ENCODE results near the gene MAGI2.

Gene MAGI2

DNA sequence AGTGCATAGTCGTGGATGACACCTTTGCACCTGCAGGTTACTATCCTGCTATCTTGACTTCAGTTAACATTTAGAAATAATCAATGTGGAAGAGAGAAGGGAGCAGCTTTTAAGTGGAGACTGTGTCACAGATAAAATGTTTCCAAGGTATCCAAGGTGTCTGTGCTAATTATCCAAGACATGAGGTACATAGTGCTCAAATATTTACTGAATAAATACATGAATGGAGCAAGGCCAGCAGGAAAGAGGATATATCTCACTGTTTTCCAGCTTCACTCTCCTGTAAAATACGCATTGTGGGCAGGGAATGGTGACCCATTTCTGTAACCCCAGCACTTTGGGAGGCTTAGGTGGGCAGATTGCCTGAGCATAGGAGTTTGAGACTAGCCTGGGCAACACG is 1102.5 kb downstream of the MAGI2 start:
- Histone ChIP-seq H3K9me3 (replicated peaks in 1 of 2; ENCODE audit: control insufficient read depth in 2 of 2, insufficient read depth in 1 of 2, low read depth in 1 of 2, low read length in 2 of 2) (no peaks in the 10 kb centered on the region), H2BK15ac (ENCODE audit: low read length) (no peak overlapping the region), H3K4me3 (ENCODE audit: low read length in 2 of 2) (no peak overlapping the region), H3K4ac (ENCODE audit: low read length) (no peak overlapping the region), H3K36me3 (replicated peaks in 1 of 2; ENCODE audit: control insufficient read depth in 2 of 2, insufficient read depth in 2 of 2, low read length in 2 of 2) (no peaks in the 10 kb centered on the region), H2AK5ac (ENCODE audit: low read depth, low read length) (no peak overlapping the region), H3K14ac (ENCODE audit: low read length) (no peak overlapping the region), H3K9ac (ENCODE audit: low read depth, low read length, poor library complexity) (no peak overlapping the region), H3K4me1 (ENCODE audit: control insufficient read depth in 2 of 2, insufficient read depth in 1 of 2, low read depth in 1 of 2, low read length in 2 of 2) (peaks cover 1 to 6% of the 10 kb centered on the region in 2 donors), H2BK120ac (ENCODE audit: low read depth, low read length) (no peak overlapping the region), H2AFZ (ENCODE audit: low read length) (no peak overlapping the region), H4K91ac (ENCODE audit: low read depth, low read length, poor library complexity) (no peak overlapping the region), H4K8ac (ENCODE audit: low read depth, low read length) (no peak overlapping the region), H2BK5ac (ENCODE audit: low read length) (no peak overlapping the region), H3K27ac (replicated peaks; ENCODE audit: low read length) (no peak overlapping the region), H3K23ac (ENCODE audit: low read depth, low read length, poor library complexity) (no peak overlapping the region), H3K79me1 (ENCODE audit: low read depth, low read length) (no peaks in the 10 kb centered on the region), H3K27me3 (ENCODE audit: control insufficient read depth in 3 of 3, insufficient read depth in 3 of 3, low read depth in 1 of 3, low read length in 3 of 3) (no peaks in the 10 kb centered on the region), H3K18ac (ENCODE audit: low read length) (no peak overlapping the region), H3K4me2 (ENCODE audit: insufficient read depth, low read length, poor library complexity, severe bottlenecking) (no peak overlapping the region), H2BK12ac (ENCODE audit: low read length) (no peak overlapping the region)
- no CpG with 5 or more reads among the region's 3 CpGs for WGBS, 2 donors (ENCODE audit: extremely low coverage in 2 of 2, insufficient read length in 2 of 2, insufficient replicate concordance in 1 of 2)
- no peak for DNase-seq (ENCODE audit: low spot score)

DNA sequence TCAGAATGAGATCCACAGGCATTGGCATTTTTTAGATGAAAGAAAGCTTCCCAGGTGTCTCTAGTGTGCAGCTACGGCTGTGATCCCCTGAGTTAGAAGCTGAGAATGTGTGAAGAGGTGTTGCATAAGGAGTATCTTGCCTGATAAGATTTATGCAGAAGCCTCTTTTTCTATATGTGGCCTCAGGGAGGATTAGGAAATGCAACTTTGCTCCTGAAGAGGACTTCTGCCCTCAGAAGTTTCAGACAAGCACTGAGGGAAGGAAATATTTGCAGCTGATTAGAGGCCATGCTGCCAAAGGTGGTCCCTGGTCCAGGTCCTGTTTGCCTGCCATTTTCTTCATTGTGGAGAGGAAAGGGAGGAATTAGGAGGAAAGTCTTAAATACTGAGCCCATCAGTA is 1103.1 kb downstream of the MAGI2 start:
- H3K4me1 ChIP-seq (ENCODE audit: control insufficient read depth in 2 of 2, insufficient read depth in 1 of 2, low read depth in 1 of 2, low read length in 2 of 2), result peaks cover 1 to 6% of the 10 kb centered on the region in 2 donors
- no CpG with 5 or more reads among the region's 1 CpG for WGBS, 2 donors (ENCODE audit: extremely low coverage in 2 of 2, insufficient read length in 2 of 2, insufficient replicate concordance in 1 of 2)
- no peak for DNase-seq (ENCODE audit: low spot score)
- no peak overlapping the region for H3K18ac ChIP-seq (ENCODE audit: low read length)
- no peak overlapping the region for H4K91ac ChIP-seq (ENCODE audit: low read depth, low read length, poor library complexity)
- H2BK120ac ChIP-seq (ENCODE audit: low read depth, low read length), result no peak overlapping the region
- no peak overlapping the region for H2BK15ac ChIP-seq (ENCODE audit: low read length)
- H3K27ac ChIP-seq (replicated peaks; ENCODE audit: low read length), result no peak overlapping the region
- H3K4me3 ChIP-seq (ENCODE audit: low read length in 2 of 2), result no peak overlapping the region
- H3K4me2 ChIP-seq (ENCODE audit: insufficient read depth, low read length, poor library complexity, severe bottlenecking), result no peak overlapping the region
- H2AFZ ChIP-seq (ENCODE audit: low read length), result no peak overlapping the region
- H3K4ac ChIP-seq (ENCODE audit: low read length), result no peak overlapping the region
- no peak overlapping the region for H3K14ac ChIP-seq (ENCODE audit: low read length)
- H4K8ac ChIP-seq (ENCODE audit: low read depth, low read length), result no peak overlapping the region
- H3K23ac ChIP-seq (ENCODE audit: low read depth, low read length, poor library complexity), result no peak overlapping the region
- no peak overlapping the region for H2BK5ac ChIP-seq (ENCODE audit: low read length)
- no peaks in the 10 kb centered on the region for H3K9me3 ChIP-seq (replicated peaks in 1 of 2; ENCODE audit: control insufficient read depth in 2 of 2, insufficient read depth in 1 of 2, low read depth in 1 of 2, low read length in 2 of 2)
- H2AK5ac ChIP-seq (ENCODE audit: low read depth, low read length), result no peak overlapping the region
- no peaks in the 10 kb centered on the region for H3K79me1 ChIP-seq (ENCODE audit: low read depth, low read length)
- no peaks in the 10 kb centered on the region for H3K27me3 ChIP-seq (ENCODE audit: control insufficient read depth in 3 of 3, insufficient read depth in 3 of 3, low read depth in 1 of 3, low read length in 3 of 3)
- no peak overlapping the region for H2BK12ac ChIP-seq (ENCODE audit: low read length)
- no peak overlapping the region for H3K9ac ChIP-seq (ENCODE audit: low read depth, low read length, poor library complexity)
- H3K36me3 ChIP-seq (replicated peaks in 1 of 2; ENCODE audit: control insufficient read depth in 2 of 2, insufficient read depth in 2 of 2, low read length in 2 of 2), result no peaks in the 10 kb centered on the region

DNA sequence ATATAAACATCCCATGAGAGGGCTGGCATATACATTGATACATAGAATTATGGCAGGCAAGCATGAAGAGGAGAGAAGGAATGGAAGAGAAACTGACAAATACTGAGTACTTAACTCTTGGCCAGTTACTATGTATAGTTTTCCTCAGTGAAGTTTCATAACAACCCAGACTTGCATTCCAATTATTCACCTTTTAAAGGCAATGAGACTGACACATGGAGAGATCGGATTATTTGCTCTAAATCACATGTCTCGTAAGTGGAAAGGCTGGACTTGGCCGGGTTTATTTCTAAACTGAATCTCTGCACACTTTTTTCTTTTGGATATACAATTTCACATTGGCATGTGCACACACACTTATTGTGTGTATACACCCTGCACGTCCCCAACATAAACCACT is 1106.6 kb downstream of the MAGI2 start:
- Histone ChIP-seq H2AFZ (ENCODE audit: low read length) (no peak overlapping the region), H3K27ac (replicated peaks; ENCODE audit: low read length) (no peak overlapping the region), H3K27me3 (ENCODE audit: control insufficient read depth in 3 of 3, insufficient read depth in 3 of 3, low read depth in 1 of 3, low read length in 3 of 3) (no peaks in the 10 kb centered on the region), H2BK12ac (ENCODE audit: low read length) (no peak overlapping the region), H3K4me1 (ENCODE audit: control insufficient read depth in 2 of 2, insufficient read depth in 1 of 2, low read depth in 1 of 2, low read length in 2 of 2) (peaks cover 1 to 9% of the 10 kb centered on the region in 2 donors), H3K9me3 (replicated peaks in 1 of 2; ENCODE audit: control insufficient read depth in 2 of 2, insufficient read depth in 1 of 2, low read depth in 1 of 2, low read length in 2 of 2) (no peaks in the 10 kb centered on the region), H2AK5ac (ENCODE audit: low read depth, low read length) (no peak overlapping the region), H2BK120ac (ENCODE audit: low read depth, low read length) (no peak overlapping the region), H3K23ac (ENCODE audit: low read depth, low read length, poor library complexity) (no peak overlapping the region), H3K4me3 (ENCODE audit: low read length in 2 of 2) (no peak overlapping the region), H3K79me1 (ENCODE audit: low read depth, low read length) (no peaks in the 10 kb centered on the region), H3K14ac (ENCODE audit: low read length) (no peak overlapping the region), H3K36me3 (replicated peaks in 1 of 2; ENCODE audit: control insufficient read depth in 2 of 2, insufficient read depth in 2 of 2, low read length in 2 of 2) (no peaks in the 10 kb centered on the region), H3K9ac (ENCODE audit: low read depth, low read length, poor library complexity) (no peak overlapping the region), H2BK15ac (ENCODE audit: low read length) (no peak overlapping the region), H2BK5ac (ENCODE audit: low read length) (no peak overlapping the region), H4K91ac (ENCODE audit: low read depth, low read length, poor library complexity) (no peak overlapping the region), H3K4me2 (ENCODE audit: insufficient read depth, low read length, poor library complexity, severe bottlenecking) (no peak overlapping the region), H4K8ac (ENCODE audit: low read depth, low read length) (no peak overlapping the region), H3K18ac (ENCODE audit: low read length) (no peak overlapping the region), H3K4ac (ENCODE audit: low read length) (no peak overlapping the region)
- WGBS, 2 donors (ENCODE audit: extremely low coverage in 2 of 2, insufficient read length in 2 of 2, insufficient replicate concordance in 1 of 2), result no CpG with 5 or more reads among the region's 4 CpGs
- no peak for DNase-seq (ENCODE audit: low spot score)

DNA sequence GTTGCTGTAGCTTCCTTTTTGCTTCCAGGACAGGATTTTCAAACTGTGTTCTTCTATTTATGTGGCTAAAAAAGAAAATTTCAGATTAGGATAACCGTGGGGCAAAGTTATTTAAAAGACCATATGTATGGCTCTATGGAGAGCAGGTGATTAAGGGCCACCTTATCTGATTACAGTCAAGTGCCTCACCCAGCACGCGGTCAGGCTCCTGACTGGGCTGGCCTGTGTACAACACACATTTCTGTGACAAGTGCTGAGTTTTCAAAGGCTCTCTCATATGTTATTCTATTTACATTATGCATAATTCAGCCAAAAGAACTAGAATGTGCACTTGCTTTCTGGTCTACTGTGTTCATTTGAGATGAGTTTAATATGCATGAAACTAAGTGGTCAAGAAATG is 1107.5 kb downstream of the MAGI2 start:
- H3K4me2 ChIP-seq (ENCODE audit: insufficient read depth, low read length, poor library complexity, severe bottlenecking), result no peak overlapping the region
- no peak overlapping the region for H2AFZ ChIP-seq (ENCODE audit: low read length)
- no peak overlapping the region for H2BK5ac ChIP-seq (ENCODE audit: low read length)
- H3K79me1 ChIP-seq (ENCODE audit: low read depth, low read length), result no peaks in the 10 kb centered on the region
- no peak overlapping the region for H3K4ac ChIP-seq (ENCODE audit: low read length)
- H3K9ac ChIP-seq (ENCODE audit: low read depth, low read length, poor library complexity), result no peak overlapping the region
- H3K4me1 ChIP-seq (ENCODE audit: control insufficient read depth in 2 of 2, insufficient read depth in 1 of 2, low read depth in 1 of 2, low read length in 2 of 2), result peaks cover 1 to 9% of the 10 kb centered on the region in 2 donors
- H4K91ac ChIP-seq (ENCODE audit: low read depth, low read length, poor library complexity), result no peak overlapping the region
- no CpG with 5 or more reads among the region's 3 CpGs for WGBS, 2 donors (ENCODE audit: extremely low coverage in 2 of 2, insufficient read length in 2 of 2, insufficient replicate concordance in 1 of 2)
- DNase-seq (ENCODE audit: low spot score), result no peak
- H3K27ac ChIP-seq (replicated peaks; ENCODE audit: low read length), result no peak overlapping the region
- H2BK120ac ChIP-seq (ENCODE audit: low read depth, low read length), result no peak overlapping the region
- no peaks in the 10 kb centered on the region for H3K27me3 ChIP-seq (ENCODE audit: control insufficient read depth in 3 of 3, insufficient read depth in 3 of 3, low read depth in 1 of 3, low read length in 3 of 3)
- no peak overlapping the region for H3K14ac ChIP-seq (ENCODE audit: low read length)
- no peaks in the 10 kb centered on the region for H3K36me3 ChIP-seq (replicated peaks in 1 of 2; ENCODE audit: control insufficient read depth in 2 of 2, insufficient read depth in 2 of 2, low read length in 2 of 2)
- H2AK5ac ChIP-seq (ENCODE audit: low read depth, low read length), result no peak overlapping the region
- H3K4me3 ChIP-seq (ENCODE audit: low read length in 2 of 2), result no peak overlapping the region
- H2BK15ac ChIP-seq (ENCODE audit: low read length), result no peak overlapping the region
- no peak overlapping the region for H4K8ac ChIP-seq (ENCODE audit: low read depth, low read length)
- no peaks in the 10 kb centered on the region for H3K9me3 ChIP-seq (replicated peaks in 1 of 2; ENCODE audit: control insufficient read depth in 2 of 2, insufficient read depth in 1 of 2, low read depth in 1 of 2, low read length in 2 of 2)
- no peak overlapping the region for H2BK12ac ChIP-seq (ENCODE audit: low read length)
- no peak overlapping the region for H3K23ac ChIP-seq (ENCODE audit: low read depth, low read length, poor library complexity)
- H3K18ac ChIP-seq (ENCODE audit: low read length), result no peak overlapping the region

Data from neuronal stem cell (in vitro differentiated cells).